ENCODE data around the gene MSH6. TPM values are rescaled to one million over a fixed set of nuclear protein-coding genes. Genes with fewer than 3 reads are reported as not detected.
A peak's percentile ranks its signal among the peaks of the same experiment; 100 is the strongest.

MSH6 gene
- total RNA-seq, 1 experiment from 2014 or later: 275 TPM

DNA sequence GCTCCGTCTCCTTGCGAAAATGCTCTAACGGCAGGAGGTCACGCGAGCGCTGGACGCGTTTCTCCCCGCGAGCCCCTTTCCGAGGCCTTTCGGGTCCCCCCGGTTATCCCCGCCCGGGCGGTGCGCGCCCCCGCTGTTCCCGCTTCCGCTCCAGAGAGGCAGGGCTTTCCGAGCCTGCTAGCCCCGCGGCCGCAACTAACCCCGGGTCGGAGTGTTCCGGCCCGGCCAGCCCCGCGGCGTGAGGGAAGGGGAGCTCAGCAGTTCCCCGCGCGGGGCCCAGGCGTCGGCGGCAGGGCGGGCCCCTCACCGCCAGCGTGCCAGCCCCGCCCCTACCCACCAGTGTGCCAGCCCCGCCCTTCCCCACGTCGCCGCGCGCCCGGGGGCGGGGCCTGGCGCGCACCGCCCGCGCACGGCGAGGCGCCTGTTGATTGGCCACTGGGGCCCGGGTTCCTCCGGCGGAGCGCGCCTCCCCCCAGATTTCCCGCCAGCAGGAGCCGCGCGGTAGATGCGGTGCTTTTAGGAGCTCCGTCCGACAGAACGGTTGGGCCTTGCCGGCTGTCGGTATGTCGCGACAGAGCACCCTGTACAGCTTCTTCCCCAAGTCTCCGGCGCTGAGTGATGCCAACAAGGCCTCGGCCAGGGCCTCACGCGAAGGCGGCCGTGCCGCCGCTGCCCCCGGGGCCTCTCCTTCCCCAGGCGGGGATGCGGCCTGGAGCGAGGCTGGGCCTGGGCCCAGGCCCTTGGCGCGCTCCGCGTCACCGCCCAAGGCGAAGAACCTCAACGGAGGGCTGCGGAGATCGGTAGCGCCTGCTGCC, at the start of gene MSH6 (continued):
- TF ChIP-seq, protein P1, sequence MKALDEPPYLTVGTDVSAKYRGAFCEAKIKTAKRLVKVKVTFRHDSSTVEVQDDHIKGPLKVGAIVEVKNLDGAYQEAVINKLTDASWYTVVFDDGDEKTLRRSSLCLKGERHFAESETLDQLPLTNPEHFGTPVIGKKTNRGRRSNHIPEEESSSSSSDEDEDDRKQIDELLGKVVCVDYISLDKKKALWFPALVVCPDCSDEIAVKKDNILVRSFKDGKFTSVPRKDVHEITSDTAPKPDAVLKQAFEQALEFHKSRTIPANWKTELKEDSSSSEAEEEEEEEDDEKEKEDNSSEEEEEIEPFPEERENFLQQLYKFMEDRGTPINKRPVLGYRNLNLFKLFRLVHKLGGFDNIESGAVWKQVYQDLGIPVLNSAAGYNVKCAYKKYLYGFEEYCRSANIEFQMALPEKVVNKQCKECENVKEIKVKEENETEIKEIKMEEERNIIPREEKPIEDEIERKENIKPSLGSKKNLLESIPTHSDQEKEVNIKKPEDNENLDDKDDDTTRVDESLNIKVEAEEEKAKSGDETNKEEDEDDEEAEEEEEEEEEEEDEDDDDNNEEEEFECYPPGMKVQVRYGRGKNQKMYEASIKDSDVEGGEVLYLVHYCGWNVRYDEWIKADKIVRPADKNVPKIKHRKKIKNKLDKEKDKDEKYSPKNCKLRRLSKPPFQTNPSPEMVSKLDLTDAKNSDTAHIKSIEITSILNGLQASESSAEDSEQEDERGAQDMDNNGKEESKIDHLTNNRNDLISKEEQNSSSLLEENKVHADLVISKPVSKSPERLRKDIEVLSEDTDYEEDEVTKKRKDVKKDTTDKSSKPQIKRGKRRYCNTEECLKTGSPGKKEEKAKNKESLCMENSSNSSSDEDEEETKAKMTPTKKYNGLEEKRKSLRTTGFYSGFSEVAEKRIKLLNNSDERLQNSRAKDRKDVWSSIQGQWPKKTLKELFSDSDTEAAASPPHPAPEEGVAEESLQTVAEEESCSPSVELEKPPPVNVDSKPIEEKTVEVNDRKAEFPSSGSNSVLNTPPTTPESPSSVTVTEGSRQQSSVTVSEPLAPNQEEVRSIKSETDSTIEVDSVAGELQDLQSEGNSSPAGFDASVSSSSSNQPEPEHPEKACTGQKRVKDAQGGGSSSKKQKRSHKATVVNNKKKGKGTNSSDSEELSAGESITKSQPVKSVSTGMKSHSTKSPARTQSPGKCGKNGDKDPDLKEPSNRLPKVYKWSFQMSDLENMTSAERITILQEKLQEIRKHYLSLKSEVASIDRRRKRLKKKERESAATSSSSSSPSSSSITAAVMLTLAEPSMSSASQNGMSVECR (CRISPR knock-in tag; IDR thresholded peaks at IDR 0.05; ENCODE audit: borderline replicate concordance): peak; percentile 94
- TF ChIP-seq ERG (CRISPR knock-in tag; IDR thresholded peaks at IDR 0.05) (no peak), SMAD4 (CRISPR knock-in tag; IDR thresholded peaks at IDR 0.05) (no peak), IRF2 (CRISPR knock-in tag; IDR thresholded peaks at IDR 0.05; ENCODE audit: borderline replicate concordance, low read depth) (0 out of 2 replicates have a peak, but pooled peaks have one; percentile 1), KAT7 (CRISPR knock-in tag; IDR thresholded peaks at IDR 0.05; ENCODE audit: borderline replicate concordance) (peak; percentile 79; the same call in 1 of the 2 replicates), MYBL2 (CRISPR knock-in tag; IDR thresholded peaks at IDR 0.05) (peak; percentile 71; the same call in 1 of the 2 replicates), MAX (CRISPR knock-in tag; IDR thresholded peaks at IDR 0.05) (peak; percentile 53; the same call in 1 of the 2 replicates), SMAD3 (CRISPR knock-in tag; IDR thresholded peaks at IDR 0.05; ENCODE audit: borderline replicate concordance) (no peak; the same call in 1 of the 2 replicates), GTF2I (CRISPR knock-in tag; conservative IDR thresholded peaks at IDR 0.05) (no peak), PRRX2 (CRISPR knock-in tag; IDR thresholded peaks at IDR 0.05) (no peak), CREM (CRISPR knock-in tag; IDR thresholded peaks at IDR 0.05) (peak; percentile 57; the same call in 1 of the 2 replicates), E2F5 (CRISPR knock-in tag; IDR thresholded peaks at IDR 0.05) (peak; percentile 99), JUN (CRISPR knock-in tag; IDR thresholded peaks at IDR 0.05) (peak; percentile 28; the same call in 1 of the 2 replicates), CREB1 (CRISPR knock-in tag; IDR thresholded peaks at IDR 0.05) (0 out of 2 replicates have a peak, but pooled peaks have one; percentile 24), USF1 (CRISPR knock-in tag; IDR thresholded peaks at IDR 0.05) (no peak), EMX1 (CRISPR knock-in tag; IDR thresholded peaks at IDR 0.05) (0 out of 2 replicates have a peak, but pooled peaks have one; percentile 36)
- TF ChIP-seq, protein P2, sequence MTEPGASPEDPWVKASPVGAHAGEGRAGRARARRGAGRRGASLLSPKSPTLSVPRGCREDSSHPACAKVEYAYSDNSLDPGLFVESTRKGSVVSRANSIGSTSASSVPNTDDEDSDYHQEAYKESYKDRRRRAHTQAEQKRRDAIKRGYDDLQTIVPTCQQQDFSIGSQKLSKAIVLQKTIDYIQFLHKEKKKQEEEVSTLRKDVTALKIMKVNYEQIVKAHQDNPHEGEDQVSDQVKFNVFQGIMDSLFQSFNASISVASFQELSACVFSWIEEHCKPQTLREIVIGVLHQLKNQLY (CRISPR knock-in tag; IDR thresholded peaks at IDR 0.05): no peak
- TF ChIP-seq, protein P3, sequence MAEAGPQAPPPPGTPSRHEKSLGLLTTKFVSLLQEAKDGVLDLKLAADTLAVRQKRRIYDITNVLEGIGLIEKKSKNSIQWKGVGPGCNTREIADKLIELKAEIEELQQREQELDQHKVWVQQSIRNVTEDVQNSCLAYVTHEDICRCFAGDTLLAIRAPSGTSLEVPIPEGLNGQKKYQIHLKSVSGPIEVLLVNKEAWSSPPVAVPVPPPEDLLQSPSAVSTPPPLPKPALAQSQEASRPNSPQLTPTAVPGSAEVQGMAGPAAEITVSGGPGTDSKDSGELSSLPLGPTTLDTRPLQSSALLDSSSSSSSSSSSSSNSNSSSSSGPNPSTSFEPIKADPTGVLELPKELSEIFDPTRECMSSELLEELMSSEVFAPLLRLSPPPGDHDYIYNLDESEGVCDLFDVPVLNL (CRISPR knock-in tag; IDR thresholded peaks at IDR 0.05; ENCODE audit: borderline replicate concordance, low read depth): peak; percentile 95
- TF ChIP-seq, protein P4, sequence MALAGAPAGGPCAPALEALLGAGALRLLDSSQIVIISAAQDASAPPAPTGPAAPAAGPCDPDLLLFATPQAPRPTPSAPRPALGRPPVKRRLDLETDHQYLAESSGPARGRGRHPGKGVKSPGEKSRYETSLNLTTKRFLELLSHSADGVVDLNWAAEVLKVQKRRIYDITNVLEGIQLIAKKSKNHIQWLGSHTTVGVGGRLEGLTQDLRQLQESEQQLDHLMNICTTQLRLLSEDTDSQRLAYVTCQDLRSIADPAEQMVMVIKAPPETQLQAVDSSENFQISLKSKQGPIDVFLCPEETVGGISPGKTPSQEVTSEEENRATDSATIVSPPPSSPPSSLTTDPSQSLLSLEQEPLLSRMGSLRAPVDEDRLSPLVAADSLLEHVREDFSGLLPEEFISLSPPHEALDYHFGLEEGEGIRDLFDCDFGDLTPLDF (CRISPR knock-in tag; IDR thresholded peaks at IDR 0.05): no peak
- TF ChIP-seq, protein P5, sequence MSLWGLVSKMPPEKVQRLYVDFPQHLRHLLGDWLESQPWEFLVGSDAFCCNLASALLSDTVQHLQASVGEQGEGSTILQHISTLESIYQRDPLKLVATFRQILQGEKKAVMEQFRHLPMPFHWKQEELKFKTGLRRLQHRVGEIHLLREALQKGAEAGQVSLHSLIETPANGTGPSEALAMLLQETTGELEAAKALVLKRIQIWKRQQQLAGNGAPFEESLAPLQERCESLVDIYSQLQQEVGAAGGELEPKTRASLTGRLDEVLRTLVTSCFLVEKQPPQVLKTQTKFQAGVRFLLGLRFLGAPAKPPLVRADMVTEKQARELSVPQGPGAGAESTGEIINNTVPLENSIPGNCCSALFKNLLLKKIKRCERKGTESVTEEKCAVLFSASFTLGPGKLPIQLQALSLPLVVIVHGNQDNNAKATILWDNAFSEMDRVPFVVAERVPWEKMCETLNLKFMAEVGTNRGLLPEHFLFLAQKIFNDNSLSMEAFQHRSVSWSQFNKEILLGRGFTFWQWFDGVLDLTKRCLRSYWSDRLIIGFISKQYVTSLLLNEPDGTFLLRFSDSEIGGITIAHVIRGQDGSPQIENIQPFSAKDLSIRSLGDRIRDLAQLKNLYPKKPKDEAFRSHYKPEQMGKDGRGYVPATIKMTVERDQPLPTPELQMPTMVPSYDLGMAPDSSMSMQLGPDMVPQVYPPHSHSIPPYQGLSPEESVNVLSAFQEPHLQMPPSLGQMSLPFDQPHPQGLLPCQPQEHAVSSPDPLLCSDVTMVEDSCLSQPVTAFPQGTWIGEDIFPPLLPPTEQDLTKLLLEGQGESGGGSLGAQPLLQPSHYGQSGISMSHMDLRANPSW (CRISPR knock-in tag; conservative IDR thresholded peaks at IDR 0.05; ENCODE audit: low read depth): no peak
- TF ChIP-seq, protein P6, sequence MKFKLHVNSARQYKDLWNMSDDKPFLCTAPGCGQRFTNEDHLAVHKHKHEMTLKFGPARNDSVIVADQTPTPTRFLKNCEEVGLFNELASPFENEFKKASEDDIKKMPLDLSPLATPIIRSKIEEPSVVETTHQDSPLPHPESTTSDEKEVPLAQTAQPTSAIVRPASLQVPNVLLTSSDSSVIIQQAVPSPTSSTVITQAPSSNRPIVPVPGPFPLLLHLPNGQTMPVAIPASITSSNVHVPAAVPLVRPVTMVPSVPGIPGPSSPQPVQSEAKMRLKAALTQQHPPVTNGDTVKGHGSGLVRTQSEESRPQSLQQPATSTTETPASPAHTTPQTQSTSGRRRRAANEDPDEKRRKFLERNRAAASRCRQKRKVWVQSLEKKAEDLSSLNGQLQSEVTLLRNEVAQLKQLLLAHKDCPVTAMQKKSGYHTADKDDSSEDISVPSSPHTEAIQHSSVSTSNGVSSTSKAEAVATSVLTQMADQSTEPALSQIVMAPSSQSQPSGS (CRISPR knock-in tag; IDR thresholded peaks at IDR 0.05; ENCODE audit: borderline replicate concordance, low read depth): no peak
